Trophoblast cell (in vitro differentiated cells and primary cell): ENCODE results near the gene MRPL27.
A peak's percentile ranks its signal among the peaks of the same experiment; 100 is the strongest.

Experiments used
- DNase-seq, 2 donors: peaks; one replicate each; pipeline ENCODE4 v3.0.0-alpha.2; 2016
- H2AFZ ChIP-seq: 2 replicates; pipeline ENCODE4 v1.6.1; 2013; ENCODE audit warnings: low read length, moderate library complexity, mild to moderate bottlenecking; ENCODE audit not compliant: insufficient read depth, poor library complexity
- H2AK5ac ChIP-seq: 2 replicates; pipeline ENCODE4 v1.6.1; 2013; ENCODE audit warnings: mild to moderate bottlenecking, low read length
- H2BK120ac ChIP-seq: 2 replicates; pipeline ENCODE4 v1.6.1; 2013; ENCODE audit warnings: low read length, mild to moderate bottlenecking, moderate library complexity; ENCODE audit not compliant: insufficient read depth, poor library complexity
- H2BK12ac ChIP-seq: 2 replicates; pipeline ENCODE4 v1.6.1; 2013; ENCODE audit warnings: mild to moderate bottlenecking, low read length, moderate library complexity
- H2BK5ac ChIP-seq: 2 replicates; pipeline ENCODE4 v1.6.1; 2013; ENCODE audit warnings: low read length, low read depth, moderate library complexity, mild to moderate bottlenecking; ENCODE audit not compliant: poor library complexity
- H3K14ac ChIP-seq: 2 replicates; pipeline ENCODE4 v1.6.1; 2013; ENCODE audit warnings: mild to moderate bottlenecking, low read length
- H3K18ac ChIP-seq: 2 replicates; pipeline ENCODE4 v1.6.1; 2013; ENCODE audit warnings: mild to moderate bottlenecking, low read length
- H3K23ac ChIP-seq: 2 replicates; pipeline ENCODE4 v1.6.1; 2013; ENCODE audit warnings: low read length
- H3K27ac ChIP-seq: 2 replicates; pipeline ENCODE4 v1.5.1; 2013; ENCODE audit warnings: low read depth, mild to moderate bottlenecking, inconsistent platforms, low read length, moderate library complexity
- H3K27me3 ChIP-seq: 2 replicates; pipeline ENCODE4 v1.6.1; 2013; ENCODE audit warnings: inconsistent platforms, mild to moderate bottlenecking, low read length, moderate library complexity; ENCODE audit not compliant: insufficient read depth
- H3K36me3 ChIP-seq, 2 experiments: 1 replicate in 1 of 2; 2 replicates in 1 of 2; pipeline ENCODE4 v1.6.1; 2013; ENCODE audit warnings: low read length in 2 of 2, mild to moderate bottlenecking in 2 of 2, moderate library complexity in 1 of 2; ENCODE audit not compliant: insufficient read depth in 2 of 2, control insufficient read depth in 1 of 2
- H3K4ac ChIP-seq: 2 replicates; pipeline ENCODE4 v1.6.1; 2013; ENCODE audit warnings: low read depth, mild to moderate bottlenecking, low read length, moderate library complexity
- H3K4me1 ChIP-seq, 2 experiments: 1 replicate in 1 of 2; 2 replicates in 1 of 2; pipeline ENCODE4 v1.6.1; 2013; ENCODE audit warnings: low read length in 2 of 2, mild to moderate bottlenecking in 2 of 2, moderate library complexity in 1 of 2; ENCODE audit not compliant: insufficient read depth in 2 of 2, control insufficient read depth in 1 of 2
- H3K4me2 ChIP-seq: 2 replicates; pipeline ENCODE4 v1.6.1; 2013; ENCODE audit warnings: inconsistent platforms, mild to moderate bottlenecking, low read length, moderate library complexity
- H3K4me3 ChIP-seq: 2 replicates; pipeline ENCODE4 v1.5.1; 2013; ENCODE audit warnings: mild to moderate bottlenecking, low read depth, low read length, inconsistent platforms
- H3K79me1 ChIP-seq: one replicate; pipeline ENCODE4 v1.6.1; 2013; ENCODE audit warnings: low read length
- H3K79me2 ChIP-seq: 2 replicates; pipeline ENCODE4 v1.6.1; 2013; ENCODE audit warnings: low read length, mild to moderate bottlenecking; ENCODE audit not compliant: control insufficient read depth, insufficient read depth, poor library complexity
- H3K9ac ChIP-seq: 2 replicates; pipeline ENCODE4 v1.6.1; 2013; ENCODE audit warnings: mild to moderate bottlenecking, low read length
- H3K9me3 ChIP-seq: 2 replicates; pipeline ENCODE4 v1.6.1; 2013; ENCODE audit warnings: low read depth, mild to moderate bottlenecking, control low read depth, inconsistent platforms, low read length; ENCODE audit not compliant: insufficient read depth
- H4K12ac ChIP-seq: 2 replicates; pipeline ENCODE4 v1.6.1; 2013; ENCODE audit warnings: low read depth, mild to moderate bottlenecking, low read length, moderate library complexity
- H4K8ac ChIP-seq: 2 replicates; pipeline ENCODE4 v1.6.1; 2013; ENCODE audit warnings: low read depth, mild to moderate bottlenecking, low read length, moderate library complexity
- H4K91ac ChIP-seq: one replicate; pipeline ENCODE4 v1.6.1; 2013; ENCODE audit warnings: low read depth, mild to moderate bottlenecking, low read length, moderate library complexity
- WGBS: extraction: QIAGEN DNeasy Blood & Tissue Kit; methylation state at CpG from one replicate; pipeline ENCODE4 v1.1.7; 2013; ENCODE audit warnings: missing lambda C conversion rate; ENCODE audit not compliant: insufficient read length, insufficient coverage; ENCODE audit errors: extremely low coverage; 5-methylcytosine and 5-hydroxymethylcytosine counted together

MRPL27 gene

DNA sequence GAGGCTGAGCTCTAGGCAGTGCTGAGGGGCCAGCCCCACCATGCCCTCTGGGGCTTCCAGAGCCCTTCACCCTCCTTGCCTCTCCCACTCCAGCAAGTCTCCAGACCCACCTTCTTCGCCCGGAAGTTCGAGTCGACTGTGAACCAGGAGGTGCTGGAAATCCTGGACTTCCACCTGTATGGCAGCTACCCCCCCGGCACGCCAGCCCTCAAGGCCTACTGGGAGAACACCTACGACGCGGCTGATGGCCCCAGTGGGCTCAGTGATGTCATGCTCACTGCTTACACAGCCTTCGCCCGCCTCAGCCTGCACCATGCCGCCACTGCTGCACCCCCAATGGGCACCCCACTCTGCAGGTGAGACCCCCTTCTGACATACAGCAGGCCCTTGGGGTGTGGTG, 16.6 kb downstream of the MRPL27 start:
- H3K79me2 ChIP-seq = no peaks in the 10 kb centered on the region
- no peaks in the 10 kb centered on the region for H3K4me1 ChIP-seq
- no peaks in the 10 kb centered on the region for H3K79me1 ChIP-seq
- H2BK12ac ChIP-seq = no peak overlapping the region
- no peak overlapping the region for H3K18ac ChIP-seq
- H3K4me3 ChIP-seq = no peak overlapping the region
- no peak overlapping the region for H3K9ac ChIP-seq
- no peak overlapping the region for H2BK120ac ChIP-seq
- no peak overlapping the region for H4K12ac ChIP-seq
- no peak for DNase-seq
- no peak overlapping the region for H3K4me2 ChIP-seq
- H3K14ac ChIP-seq = no peak overlapping the region
- H4K8ac ChIP-seq = no peak overlapping the region
- WGBS = no CpG with 5 or more reads among the region's 12 CpGs
- H2AFZ ChIP-seq = no peak overlapping the region
- no peak overlapping the region for H3K4ac ChIP-seq
- no peaks in the 10 kb centered on the region for H3K27me3 ChIP-seq
- H2BK5ac ChIP-seq = no peak overlapping the region
- no peak overlapping the region for H4K91ac ChIP-seq
- H3K9me3 ChIP-seq = peaks cover 2% of the 10 kb centered on the region
- no peak overlapping the region for H2AK5ac ChIP-seq
- peaks cover 58 to 80% of the 10 kb centered on the region in 2 experiments for H3K36me3 ChIP-seq
- no peak overlapping the region for H3K27ac ChIP-seq
- no peak overlapping the region for H3K23ac ChIP-seq

DNA sequence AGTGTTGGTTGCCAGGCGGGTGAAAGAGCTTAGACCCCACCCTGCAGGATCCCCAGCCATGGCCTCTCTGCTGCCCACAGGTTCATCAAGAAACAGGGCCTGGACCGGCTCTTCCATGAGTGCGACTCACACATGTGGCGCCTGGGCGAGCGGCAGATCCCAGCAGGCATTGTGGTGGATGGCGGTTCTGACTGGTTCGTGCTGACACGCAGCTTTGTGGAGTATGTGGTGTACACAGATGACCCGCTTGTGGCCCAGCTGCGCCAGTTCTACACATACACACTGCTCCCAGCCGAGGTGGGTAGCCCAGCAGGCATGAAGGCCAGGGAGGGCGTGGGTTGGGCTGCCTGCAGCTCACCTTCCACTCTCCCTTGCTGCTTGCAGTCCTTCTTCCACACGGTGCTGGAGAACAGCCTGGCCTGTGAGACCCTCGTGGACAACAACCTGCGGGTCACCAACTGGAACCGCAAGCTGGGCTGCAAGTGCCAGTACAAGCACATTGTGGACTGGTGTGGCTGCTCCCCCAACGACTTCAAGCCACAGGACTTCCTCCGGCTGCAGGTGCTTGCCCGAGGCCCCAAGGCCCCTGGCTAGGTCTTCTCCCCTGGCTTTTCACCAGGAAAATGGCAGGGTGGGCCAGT, 17.2 kb downstream of the MRPL27 start:
- H2AFZ ChIP-seq = no peak overlapping the region
- no peak overlapping the region for H4K91ac ChIP-seq
- H2BK5ac ChIP-seq = no peak overlapping the region
- DNase-seq = no peak
- H3K79me2 ChIP-seq = no peaks in the 10 kb centered on the region
- H3K4me3 ChIP-seq = peak overlapping the region; percentile 25
- no peak overlapping the region for H2BK120ac ChIP-seq
- H2AK5ac ChIP-seq = no peak overlapping the region
- H3K4ac ChIP-seq = no peak overlapping the region
- no peaks in the 10 kb centered on the region for H3K4me1 ChIP-seq
- H3K9ac ChIP-seq = no peak overlapping the region
- H4K12ac ChIP-seq = no peak overlapping the region
- WGBS = no CpG with 5 or more reads among the region's 20 CpGs
- no peak overlapping the region for H4K8ac ChIP-seq
- no peak overlapping the region for H3K4me2 ChIP-seq
- no peak overlapping the region for H3K18ac ChIP-seq
- peaks cover 56 to 77% of the 10 kb centered on the region in 2 experiments for H3K36me3 ChIP-seq
- H2BK12ac ChIP-seq = no peak overlapping the region
- peaks cover 2% of the 10 kb centered on the region for H3K9me3 ChIP-seq
- no peak overlapping the region for H3K23ac ChIP-seq
- no peak overlapping the region for H3K27ac ChIP-seq
- no peak overlapping the region for H3K14ac ChIP-seq
- H3K27me3 ChIP-seq = no peaks in the 10 kb centered on the region
- no peaks in the 10 kb centered on the region for H3K79me1 ChIP-seq

DNA sequence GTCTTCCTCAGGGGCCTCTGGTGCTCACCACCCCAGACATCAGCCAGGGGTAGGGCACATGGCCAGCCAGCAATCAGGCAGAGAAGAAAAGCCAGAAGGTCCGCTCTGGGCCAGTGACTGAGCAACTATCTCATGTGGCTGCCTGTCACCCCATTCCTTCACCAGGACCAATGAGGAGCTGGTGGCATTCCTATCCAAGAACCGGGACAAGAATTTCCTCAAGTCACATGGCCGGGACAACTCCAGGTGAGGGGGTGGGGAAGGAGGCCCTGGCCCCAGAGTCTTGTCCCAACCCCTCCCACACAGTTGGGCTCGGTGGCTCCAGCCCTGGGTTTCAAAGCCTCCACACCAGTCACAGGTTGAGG, 17.7 kb downstream of the MRPL27 start:
- Histone ChIP-seq H3K79me2 (no peaks in the 10 kb centered on the region), H3K4me2 (no peak overlapping the region), H4K12ac (no peak overlapping the region), H4K91ac (no peak overlapping the region), H2AK5ac (no peak overlapping the region), H3K4me1 (no peaks in the 10 kb centered on the region), H3K27me3 (no peaks in the 10 kb centered on the region), H2BK12ac (no peak overlapping the region), H3K9ac (no peak overlapping the region), H3K79me1 (no peaks in the 10 kb centered on the region), H3K4me3 (no peak overlapping the region), H2BK120ac (no peak overlapping the region), H3K27ac (no peak overlapping the region), H3K36me3 (peaks cover 56 to 73% of the 10 kb centered on the region in 2 experiments), H2AFZ (no peak overlapping the region), H4K8ac (no peak overlapping the region), H3K4ac (no peak overlapping the region), H3K23ac (no peak overlapping the region), H2BK5ac (no peak overlapping the region), H3K18ac (no peak overlapping the region), H3K9me3 (peaks cover 2% of the 10 kb centered on the region), H3K14ac (no peak overlapping the region)
- no peak for DNase-seq
- no CpG with 5 or more reads among the region's 4 CpGs for WGBS

DNA sequence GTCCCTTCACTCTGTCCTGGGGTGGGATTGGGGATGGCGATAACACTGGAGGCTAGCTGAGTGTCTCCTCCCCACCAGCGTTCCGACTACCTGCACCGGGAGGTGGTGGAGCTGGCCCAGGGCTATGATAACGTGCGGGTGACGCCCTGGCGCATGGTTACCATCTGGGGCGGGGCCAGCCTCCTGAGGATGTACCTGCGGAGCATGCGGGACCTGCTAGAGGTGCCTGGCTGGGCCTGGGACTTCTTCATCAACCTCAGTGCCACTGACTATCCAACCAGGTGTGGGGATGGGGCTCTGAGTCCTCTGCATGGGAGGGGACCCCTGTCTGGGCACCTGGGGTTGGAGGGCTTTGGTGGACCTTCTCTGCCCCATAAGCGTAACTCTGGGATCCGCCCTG, 18.2 kb downstream of the MRPL27 start:
- Histone ChIP-seq H3K27me3 (no peaks in the 10 kb centered on the region), H3K4ac (no peak overlapping the region)

More for the DNA sequence above, 18.2 kb downstream of the MRPL27 start:
- Histone ChIP-seq H2BK12ac (no peak overlapping the region), H4K8ac (no peak overlapping the region), H3K23ac (no peak overlapping the region), H3K9ac (no peak overlapping the region), H3K79me2 (no peaks in the 10 kb centered on the region), H3K18ac (no peak overlapping the region), H3K36me3 (peaks cover 52 to 68% of the 10 kb centered on the region in 2 experiments), H2AK5ac (no peak overlapping the region), H2BK120ac (no peak overlapping the region), H3K79me1 (no peaks in the 10 kb centered on the region), H4K12ac (no peak overlapping the region), H3K9me3 (peaks cover 2% of the 10 kb centered on the region), H3K4me1 (no peaks in the 10 kb centered on the region), H2BK5ac (no peak overlapping the region), H3K14ac (no peak overlapping the region), H3K27ac (no peak overlapping the region), H3K4me2 (no peak overlapping the region), H2AFZ (no peak overlapping the region), H4K91ac (no peak overlapping the region), H3K4me3 (no peak overlapping the region)
- WGBS = no CpG with 5 or more reads among the region's 13 CpGs
- DNase-seq = no peak
